NCI-H128 (cell line): ENCODE measurements around the gene RGS3.
"Not testable (repeated sequence)": the region's sequence is repeated elsewhere in the genome, so short reads cannot be mapped to it uniquely, and the experiment has no call there.

Experiments used
- DNase-seq: peaks from one replicate; lab custom pipeline; 2025; ENCODE audit not compliant: unreplicated experiment; lab: John Stamatoyannopoulos, UW

The RGS3 gene

GRCh38 chr9:113543296-113543981 is 79.9 kb downstream of the RGS3 start:
- DNase-seq = no peak

GRCh38 chr9:113543982-113544303 is 80.4 kb downstream of the RGS3 start:
- DNase-seq = no peak

GRCh38 chr9:113545068-113545467 is 81.5 kb downstream of the RGS3 start:
- DNase-seq = no peak

GRCh38 chr9:113546566-113546965 is 83.0 kb downstream of the RGS3 start:
- no peak for DNase-seq

- no peak for DNase-seq
Measured at GRCh38 chr9:113547501-113547900, 84.0 kb downstream of the RGS3 start.

GRCh38 chr9:113548221-113549041 is 84.9 kb downstream of the RGS3 start:
- DNase-seq = no peak

- not testable (repeated sequence) for DNase-seq
Measured at GRCh38 chr9:113549892-113550291, 86.4 kb downstream of the RGS3 start.

GRCh38 chr9:113556877-113557593 is 93.5 kb downstream of the RGS3 start:
- no peak for DNase-seq

GRCh38 chr9:113558632-113559502 is 95.3 kb downstream of the RGS3 start:
- DNase-seq = no peak

GRCh38 chr9:113559834-113560800 is 96.6 kb downstream of the RGS3 start:
- no peak for DNase-seq

- DNase-seq = no peak
Measured at GRCh38 chr9:113562653-113563381, 99.3 kb downstream of the RGS3 start.

GRCh38 chr9:113563826-113564497 is 100.4 kb downstream of the RGS3 start:
- no peak for DNase-seq

- no peak for DNase-seq
Measured at GRCh38 chr9:113564498-113565237, 101.1 kb downstream of the RGS3 start.

- DNase-seq = no peak
Measured at GRCh38 chr9:113566016-113566711, 102.6 kb downstream of the RGS3 start.

GRCh38 chr9:113566712-113567071 is 103.2 kb downstream of the RGS3 start:
- DNase-seq = no peak

- no peak for DNase-seq
Measured at GRCh38 chr9:113567361-113568080, 104.0 kb downstream of the RGS3 start.

- no peak for DNase-seq
Measured at GRCh38 chr9:113568081-113568435, 104.5 kb downstream of the RGS3 start.
